Activated B cell treated with CpG ODN at 0.5 μM for 24 hours (primary cell): Measurements from ENCODE around the gene CLIC4. TPM values are rescaled to one million over a fixed set of nuclear protein-coding genes. Genes with fewer than 3 reads are reported as not detected.

Source experiments
- ATAC-seq: fragments of 200-7000 bp; cut with Tn5 transposase; one replicate; pipeline ENCODE4 v1.10.0; 2021; ENCODE audit warnings: low read depth, mild to moderate bottlenecking, moderate library complexity
- CTCF ChIA-PET: fragments of 350-600 bp; sonication (Branson Sonifier 250); formaldehyde crosslinking; loops from one replicate; lab custom pipeline; 2021; ENCODE audit warnings: antibody characterized with exemption; lab: Charles Lee
- POLR2A ChIA-PET: fragments of 350-600 bp; sonication (Branson Sonifier 250); formaldehyde crosslinking; loops from one replicate; lab custom pipeline; 2021; ENCODE audit warnings: antibody characterized with exemption; lab: Charles Lee
- DNase-seq: peaks from one replicate; pipeline ENCODE4 v3.0.0; 2022
- H3K27ac Mint-ChIP-seq: one replicate; pipeline ENCODE4 v1.8.0; 2020; ENCODE audit warnings: mixed read lengths
- H3K27me3 Mint-ChIP-seq: one replicate; pipeline ENCODE4 v1.8.0; 2021; ENCODE audit warnings: mixed read lengths
- H3K36me3 Mint-ChIP-seq: one replicate; pipeline ENCODE4 v1.8.0; 2021; ENCODE audit warnings: low read depth, mixed read lengths
- H3K4me1 Mint-ChIP-seq: one replicate; pipeline ENCODE4 v1.8.0; 2021; ENCODE audit warnings: mixed read lengths
- H3K4me3 Mint-ChIP-seq: one replicate; pipeline ENCODE4 v1.8.0; 2020; ENCODE audit warnings: mild to moderate bottlenecking, mixed read lengths
- H3K9me3 Mint-ChIP-seq: one replicate; pipeline ENCODE4 v1.8.0; 2020; ENCODE audit warnings: mixed read lengths
- intact Hi-C: fragments of 100-400 bp; cut with micrococcal nuclease; formaldehyde crosslinking; loops from one replicate; pipeline ENCODE4 v1.15.1; 2024
- total RNA-seq: library from RNA; stranded (reverse); gene quantifications from 2 replicates; pipeline ENCODE4 v1.2.3, GENCODE V29; 2022
- TF ChIP-seq, protein P1 (sequence below): fragments of 200-600 bp; IDR thresholded peaks from one replicate; pipeline ENCODE4 v1.8.0; 2022; ENCODE audit warnings: antibody characterized with exemption, mild to moderate bottlenecking

Gene CLIC4
- total RNA-seq, 1 donor from 2014 or later: 99.8 TPM

- TF ChIP-seq, protein P1, sequence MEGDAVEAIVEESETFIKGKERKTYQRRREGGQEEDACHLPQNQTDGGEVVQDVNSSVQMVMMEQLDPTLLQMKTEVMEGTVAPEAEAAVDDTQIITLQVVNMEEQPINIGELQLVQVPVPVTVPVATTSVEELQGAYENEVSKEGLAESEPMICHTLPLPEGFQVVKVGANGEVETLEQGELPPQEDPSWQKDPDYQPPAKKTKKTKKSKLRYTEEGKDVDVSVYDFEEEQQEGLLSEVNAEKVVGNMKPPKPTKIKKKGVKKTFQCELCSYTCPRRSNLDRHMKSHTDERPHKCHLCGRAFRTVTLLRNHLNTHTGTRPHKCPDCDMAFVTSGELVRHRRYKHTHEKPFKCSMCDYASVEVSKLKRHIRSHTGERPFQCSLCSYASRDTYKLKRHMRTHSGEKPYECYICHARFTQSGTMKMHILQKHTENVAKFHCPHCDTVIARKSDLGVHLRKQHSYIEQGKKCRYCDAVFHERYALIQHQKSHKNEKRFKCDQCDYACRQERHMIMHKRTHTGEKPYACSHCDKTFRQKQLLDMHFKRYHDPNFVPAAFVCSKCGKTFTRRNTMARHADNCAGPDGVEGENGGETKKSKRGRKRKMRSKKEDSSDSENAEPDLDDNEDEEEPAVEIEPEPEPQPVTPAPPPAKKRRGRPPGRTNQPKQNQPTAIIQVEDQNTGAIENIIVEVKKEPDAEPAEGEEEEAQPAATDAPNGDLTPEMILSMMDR: no peak
- ATAC-seq (no peak), DNase-seq (no peak)
- intact Hi-C loops: no loop called here
- H3K27me3 Mint-ChIP-seq: peaks cover 9% of the 10 kb centered on the region
- H3K27ac Mint-ChIP-seq: no peak overlapping the region
- no peaks in the 10 kb centered on the region for H3K36me3 Mint-ChIP-seq
- ChIA-PET CTCF (no interaction called here), POLR2A (no interaction called here)
- H3K4me3 Mint-ChIP-seq: no peak overlapping the region
- H3K4me1 Mint-ChIP-seq: peaks cover 5% of the 10 kb centered on the region
- no peaks in the 10 kb centered on the region for H3K9me3 Mint-ChIP-seq
Measured at GRCh38 chr1:24860841-24861240, 115.6 kb downstream of the CLIC4 start.

DNA sequence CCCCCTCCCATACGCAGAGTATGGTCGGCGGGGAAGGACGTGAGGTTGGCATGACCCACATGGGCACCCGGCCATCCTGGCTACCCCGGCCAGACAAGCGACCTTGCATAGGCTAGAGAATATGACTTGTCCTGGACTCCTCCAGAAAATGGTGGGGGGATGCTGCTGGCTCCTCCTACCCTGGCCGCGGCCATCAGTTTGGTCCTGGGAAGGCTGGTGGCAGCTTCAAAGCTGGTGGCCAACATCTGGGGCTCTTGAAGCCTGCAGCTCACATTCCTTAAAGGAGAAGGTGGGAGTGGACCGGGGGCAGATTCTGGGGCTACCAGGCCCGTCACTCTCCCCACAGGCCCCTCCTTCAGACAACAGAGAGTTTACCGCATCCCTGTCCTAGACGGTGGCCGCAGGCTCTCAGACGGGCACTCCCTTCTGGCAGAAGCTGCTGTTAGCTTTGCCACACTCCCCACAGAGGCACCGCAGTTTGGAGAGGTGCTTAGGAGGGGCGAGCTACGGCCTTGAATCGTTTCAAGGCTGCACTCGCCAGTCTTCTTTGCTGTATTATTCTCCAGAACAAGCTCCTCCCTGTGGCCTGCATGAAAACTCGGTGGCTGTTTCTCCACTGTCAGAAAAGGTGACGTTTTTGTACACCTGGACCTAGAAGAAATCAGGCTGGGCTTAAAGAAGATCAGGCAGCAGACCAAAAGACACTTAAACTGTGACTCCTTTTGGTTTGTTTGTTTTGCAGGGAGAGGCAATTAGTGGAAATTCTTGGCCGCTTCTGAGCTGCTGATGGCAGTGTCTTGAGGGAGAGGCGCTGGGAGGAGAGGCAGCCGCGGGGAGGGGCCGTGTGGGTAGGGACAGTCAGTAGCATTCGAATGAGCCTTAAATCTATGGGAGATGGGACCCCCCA, 116.8 kb downstream of the CLIC4 start:
- ATAC-seq (no peak), DNase-seq (no peak)
- Mint-ChIP-seq H3K27ac (no peak overlapping the region), H3K9me3 (no peaks in the 10 kb centered on the region), H3K36me3 (no peaks in the 10 kb centered on the region), H3K27me3 (peaks cover 15% of the 10 kb centered on the region), H3K4me3 (no peak overlapping the region), H3K4me1 (peaks cover 7% of the 10 kb centered on the region)
- ChIA-PET CTCF (no interaction called here), POLR2A (no interaction called here)
- TF ChIP-seq, protein P1: no peak
- intact Hi-C loops: no loop called here

DNA sequence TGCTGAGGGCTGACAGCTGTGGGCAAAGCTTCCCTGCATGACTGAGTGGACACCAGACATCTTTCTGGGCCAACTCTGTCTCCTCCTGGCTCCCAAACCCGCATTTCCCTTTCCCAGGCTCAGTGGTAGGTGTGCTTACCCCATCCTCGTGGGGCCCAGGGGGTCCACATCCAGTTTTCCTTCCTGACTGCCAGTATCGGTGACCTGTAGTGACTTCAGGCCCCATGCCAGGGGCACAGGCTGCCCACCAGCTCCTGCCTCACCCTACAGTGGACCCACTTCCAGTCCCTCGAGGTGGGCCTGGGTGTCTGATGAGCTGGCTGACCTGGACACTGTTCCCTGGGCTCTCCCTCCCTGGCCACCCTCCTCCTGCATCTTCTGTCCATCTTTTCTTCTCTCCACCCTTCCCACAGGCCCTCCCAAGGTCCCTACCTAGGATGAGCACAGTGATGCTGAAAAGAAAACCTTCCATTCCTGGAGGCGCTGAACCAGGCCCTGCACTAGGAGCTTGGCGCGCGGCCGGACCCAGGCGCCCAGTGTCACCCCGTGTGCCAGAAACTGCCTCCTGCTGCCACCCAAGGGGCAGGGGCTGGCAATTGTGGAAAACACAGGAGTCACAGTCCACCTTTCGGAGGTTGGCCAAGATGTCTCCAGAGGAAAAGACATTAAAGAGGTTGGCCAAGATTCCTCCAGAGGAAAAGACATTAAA, 117.7 kb downstream of the CLIC4 start:
- Mint-ChIP-seq H3K4me1 (peaks cover 7% of the 10 kb centered on the region), H3K27me3 (peaks cover 20% of the 10 kb centered on the region), H3K27ac (no peak overlapping the region), H3K4me3 (no peak overlapping the region), H3K36me3 (no peaks in the 10 kb centered on the region), H3K9me3 (no peaks in the 10 kb centered on the region)
- TF ChIP-seq, protein P1: no peak
- POLR2A ChIA-PET: no interaction called here
- intact Hi-C loops: no loop called here
- CTCF ChIA-PET: no interaction called here
- DNase-seq (no peak), ATAC-seq (no peak)

GRCh38 chr1:24864370-24864777, 119.1 kb downstream of the CLIC4 start:
- H3K27me3 Mint-ChIP-seq: peaks cover 27% of the 10 kb centered on the region
- no peak overlapping the region for H3K27ac Mint-ChIP-seq
- ChIA-PET POLR2A (no interaction called here), CTCF (no interaction called here)
- ATAC-seq: no peak
- no peaks in the 10 kb centered on the region for H3K36me3 Mint-ChIP-seq
- DNase-seq: no peak
- no peaks in the 10 kb centered on the region for H3K9me3 Mint-ChIP-seq
- TF ChIP-seq, protein P1: no peak
- no peak overlapping the region for H3K4me3 Mint-ChIP-seq
- peaks cover 7% of the 10 kb centered on the region for H3K4me1 Mint-ChIP-seq
- intact Hi-C loops: no loop called here

DNA sequence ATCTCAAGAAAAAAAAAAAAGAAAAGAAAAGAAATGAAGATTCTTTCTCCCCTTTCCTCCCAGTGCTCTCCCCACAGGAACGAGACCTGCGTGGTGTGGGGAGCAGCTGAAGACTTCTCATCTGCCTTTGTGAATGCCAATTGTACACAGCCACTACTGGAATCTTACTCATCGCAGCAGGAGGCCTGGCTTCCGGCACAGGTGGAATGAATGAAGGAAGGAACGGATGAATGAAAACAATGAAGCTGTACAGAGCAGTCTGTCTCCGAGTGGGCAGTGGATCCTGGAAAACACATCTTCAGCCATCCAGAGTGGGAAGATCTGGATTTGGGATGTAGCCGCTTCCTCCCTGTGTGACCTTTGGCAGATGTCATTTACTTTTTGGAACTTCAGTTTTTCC, 119.9 kb downstream of the CLIC4 start:
- ATAC-seq (no peak), DNase-seq (no peak)
- intact Hi-C loops: no loop called here
- ChIA-PET POLR2A (no interaction called here), CTCF (no interaction called here)
- Mint-ChIP-seq H3K27ac (no peak overlapping the region), H3K9me3 (no peaks in the 10 kb centered on the region), H3K27me3 (peaks cover 31% of the 10 kb centered on the region), H3K4me3 (no peak overlapping the region), H3K36me3 (no peaks in the 10 kb centered on the region), H3K4me1 (peaks cover 7% of the 10 kb centered on the region)
- TF ChIP-seq, protein P1: no peak
